Stimulated activated CD4-positive, alpha-beta T cell treated with anti-CD3 and anti-CD28 coated beads, Interleukin-12 subunit alpha, Interleukin-12 subunit beta, amount 100 ng/mL, for 24 hours (primary cell): Measurements from ENCODE around the gene AFAP1.
A peak's percentile ranks its signal among the peaks of the same experiment; 100 is the strongest.

Source experiments
- DNase-seq, 2 experiments: peaks; one replicate each; pipeline ENCODE4 v3.0.0-alpha.2; 2020; ENCODE audit warnings: low read depth in 2 of 2

The AFAP1 gene

GRCh38 chr4:7769396-7770223 lies 170.1 kb downstream of the AFAP1 start:
- no peak for DNase-seq

- no peak for DNase-seq
These were observed 170.9 kb downstream of the AFAP1 start for GRCh38 chr4:7768736-7769135.

DNA sequence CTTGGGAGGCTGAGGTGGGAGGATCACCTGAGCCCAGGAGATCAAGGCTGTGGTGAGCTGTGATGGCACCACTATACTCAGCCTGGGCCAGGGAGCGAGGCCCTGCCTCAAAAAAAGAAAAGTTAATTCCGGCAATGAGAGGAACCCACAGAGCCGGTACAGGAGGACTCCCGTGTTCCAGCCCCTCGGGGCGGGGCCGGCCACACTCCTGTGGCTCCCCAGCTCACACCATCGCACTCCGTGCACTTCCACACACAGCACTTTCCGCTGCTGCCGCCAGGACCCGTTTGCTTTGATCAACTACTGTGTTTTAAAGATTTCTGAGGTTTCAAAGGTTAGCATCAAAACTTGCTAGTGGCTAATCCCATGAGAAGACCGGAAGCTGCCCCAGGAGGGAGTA lies 171.7 kb downstream of the AFAP1 start:
- DNase-seq = no peak

- no peak for DNase-seq
These were observed 172.1 kb downstream of the AFAP1 start for GRCh38 chr4:7767526-7767925.

- DNase-seq = no peak
These were observed 172.9 kb downstream of the AFAP1 start for GRCh38 chr4:7766661-7767345.

DNA sequence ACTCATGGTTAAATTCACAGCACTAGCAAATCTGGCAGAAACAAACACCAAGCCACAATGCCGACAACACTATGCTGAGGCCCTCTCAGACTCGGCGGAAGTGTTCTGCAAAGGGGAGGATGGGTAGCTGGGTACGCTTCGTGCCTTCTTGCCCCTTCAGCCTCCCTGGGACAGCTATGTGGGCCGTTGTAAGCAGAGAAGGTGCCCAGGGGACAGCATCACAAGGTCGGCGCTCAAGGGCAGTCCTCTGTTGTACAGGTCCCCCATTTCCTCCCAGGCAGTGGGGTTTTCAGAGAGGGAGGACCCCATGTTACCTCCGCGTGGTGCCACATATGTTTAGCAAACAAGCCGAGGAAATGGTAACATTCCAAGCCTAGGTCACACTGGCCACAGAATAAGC lies 173.6 kb downstream of the AFAP1 start:
- DNase-seq = no peak

- no peak for DNase-seq
These were observed 174.0 kb downstream of the AFAP1 start for GRCh38 chr4:7765666-7766065.

DNA sequence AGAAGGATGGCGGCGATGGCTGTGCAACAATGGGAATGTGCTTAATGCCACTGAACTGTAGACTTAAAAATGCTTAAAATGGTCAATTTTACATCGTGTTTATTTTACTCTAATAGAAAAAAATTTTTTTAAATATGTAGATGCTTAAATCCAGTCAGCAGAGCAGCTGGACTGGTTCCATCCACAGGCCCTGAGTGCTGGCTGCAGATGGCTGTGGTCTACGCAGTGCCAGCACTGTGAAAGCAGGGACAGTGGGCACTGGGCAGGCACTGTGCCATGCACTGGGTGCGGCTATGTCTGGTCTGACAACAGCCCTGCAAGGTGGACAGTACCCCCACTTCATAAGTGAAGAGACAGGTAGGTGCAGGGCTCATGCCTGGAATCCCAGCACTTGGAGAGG lies 175.2 kb downstream of the AFAP1 start:
- DNase-seq = no peak

DNA sequence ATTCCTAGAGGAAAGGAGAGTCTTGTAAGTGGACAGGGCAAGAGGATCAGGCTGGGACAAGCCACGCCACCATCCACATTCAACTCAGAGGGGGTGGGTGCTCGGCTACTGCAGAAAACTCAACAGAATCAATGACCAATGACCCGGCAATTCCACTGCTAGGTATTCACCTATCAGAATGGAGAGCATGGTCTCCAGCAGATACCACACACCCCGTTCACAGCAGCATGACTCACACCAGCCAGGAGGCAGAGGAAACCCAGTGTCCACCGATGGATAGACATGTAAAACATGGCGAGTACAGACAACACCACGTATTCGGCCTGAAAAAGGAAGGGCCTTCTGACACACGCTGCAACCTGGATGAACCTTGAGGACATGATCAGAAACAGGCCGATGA lies 175.9 kb downstream of the AFAP1 start:
- DNase-seq = no peak

GRCh38 chr4:7763106-7763505 lies 176.6 kb downstream of the AFAP1 start:
- no peak for DNase-seq

GRCh38 chr4:7762376-7763030 lies 177.2 kb downstream of the AFAP1 start:
- DNase-seq = no peak

GRCh38 chr4:7761720-7762119 lies 177.9 kb downstream of the AFAP1 start:
- peak; percentile 39 to 45 for DNase-seq

- DNase-seq = no peak
These were observed 178.3 kb downstream of the AFAP1 start for GRCh38 chr4:7761312-7761711.

DNA sequence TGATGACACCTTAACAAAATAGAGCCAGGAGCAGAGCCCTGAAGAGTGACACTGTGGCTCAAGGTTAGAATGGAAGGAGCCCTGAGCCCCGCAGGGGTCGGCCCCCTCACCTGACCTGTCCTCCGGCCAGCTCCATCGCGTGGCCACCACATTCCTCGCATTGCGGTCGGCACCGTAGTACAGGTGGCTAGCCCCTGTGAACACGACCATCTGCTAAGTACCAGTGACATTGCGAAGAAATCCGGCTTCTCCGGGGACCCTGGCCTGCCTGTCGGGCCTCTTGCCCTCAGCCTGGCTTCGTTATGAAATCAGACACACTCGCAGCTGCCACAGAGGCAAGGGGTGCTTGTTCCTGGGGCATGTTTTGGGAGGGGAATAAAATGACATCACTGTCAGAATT lies 179.0 kb downstream of the AFAP1 start:
- no peak for DNase-seq

- DNase-seq = no peak
These were observed 179.4 kb downstream of the AFAP1 start for GRCh38 chr4:7760228-7760627.

DNA sequence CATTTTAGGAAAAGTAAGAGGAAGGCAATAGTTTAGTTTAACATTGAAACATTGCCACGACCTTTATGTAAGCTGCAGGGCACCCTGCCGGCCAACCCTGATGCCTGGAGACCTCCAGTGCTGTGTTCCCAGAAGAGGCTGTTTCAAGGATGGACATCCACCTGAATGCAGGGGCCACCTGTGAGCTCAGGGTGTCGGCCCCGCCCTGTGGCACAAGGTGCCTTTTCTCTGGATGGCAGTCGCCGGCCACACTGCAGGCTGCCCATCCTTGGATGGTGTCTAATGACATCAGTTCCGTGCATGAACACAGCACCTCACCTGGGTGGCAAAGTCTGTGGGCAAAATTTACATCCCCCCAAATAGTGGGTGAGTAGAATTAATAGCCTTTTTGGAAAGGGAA lies 180.0 kb downstream of the AFAP1 start:
- DNase-seq = no peak

DNA sequence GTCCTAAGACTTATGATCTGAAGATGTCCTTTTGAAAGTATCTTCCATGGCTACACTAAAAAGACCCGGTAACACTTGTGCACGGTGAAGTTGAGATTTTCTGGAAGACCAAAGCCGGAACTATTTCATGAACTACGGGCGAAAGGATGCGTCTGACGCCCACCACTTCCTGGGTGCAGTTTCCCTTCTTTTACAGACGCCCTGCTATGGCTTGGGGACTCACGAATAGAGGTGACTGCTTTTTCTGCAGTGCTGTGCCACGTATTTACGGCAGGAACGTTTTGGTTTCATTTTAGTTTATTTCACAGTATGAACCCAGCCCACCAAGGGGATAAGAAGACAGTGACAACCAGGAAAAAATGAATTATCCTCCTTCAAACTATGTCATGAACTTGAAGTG lies 180.4 kb downstream of the AFAP1 start:
- peak; percentile 49 to 56 for DNase-seq

DNA sequence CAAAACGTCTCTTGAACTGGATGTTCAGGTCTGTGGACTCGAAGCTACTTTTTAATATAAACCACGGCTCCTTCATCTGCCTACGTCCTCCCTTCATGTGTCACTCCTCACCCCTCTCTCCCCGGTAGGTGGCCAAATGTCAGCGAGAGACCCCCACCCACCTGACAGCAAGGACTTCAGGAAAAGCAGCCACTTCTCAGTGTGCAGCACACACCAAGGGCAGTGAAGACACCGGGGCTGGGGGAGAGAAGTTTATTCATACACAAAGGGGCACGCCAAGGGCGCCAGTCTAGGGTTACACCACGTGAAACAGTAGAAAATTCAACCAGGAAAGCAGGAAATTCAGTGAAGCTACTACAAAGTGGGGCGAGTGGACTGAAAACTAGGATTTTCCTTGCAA lies 181.2 kb downstream of the AFAP1 start:
- DNase-seq = no peak

GRCh38 chr4:7757501-7758471 lies 181.9 kb downstream of the AFAP1 start:
- DNase-seq = no peak

DNA sequence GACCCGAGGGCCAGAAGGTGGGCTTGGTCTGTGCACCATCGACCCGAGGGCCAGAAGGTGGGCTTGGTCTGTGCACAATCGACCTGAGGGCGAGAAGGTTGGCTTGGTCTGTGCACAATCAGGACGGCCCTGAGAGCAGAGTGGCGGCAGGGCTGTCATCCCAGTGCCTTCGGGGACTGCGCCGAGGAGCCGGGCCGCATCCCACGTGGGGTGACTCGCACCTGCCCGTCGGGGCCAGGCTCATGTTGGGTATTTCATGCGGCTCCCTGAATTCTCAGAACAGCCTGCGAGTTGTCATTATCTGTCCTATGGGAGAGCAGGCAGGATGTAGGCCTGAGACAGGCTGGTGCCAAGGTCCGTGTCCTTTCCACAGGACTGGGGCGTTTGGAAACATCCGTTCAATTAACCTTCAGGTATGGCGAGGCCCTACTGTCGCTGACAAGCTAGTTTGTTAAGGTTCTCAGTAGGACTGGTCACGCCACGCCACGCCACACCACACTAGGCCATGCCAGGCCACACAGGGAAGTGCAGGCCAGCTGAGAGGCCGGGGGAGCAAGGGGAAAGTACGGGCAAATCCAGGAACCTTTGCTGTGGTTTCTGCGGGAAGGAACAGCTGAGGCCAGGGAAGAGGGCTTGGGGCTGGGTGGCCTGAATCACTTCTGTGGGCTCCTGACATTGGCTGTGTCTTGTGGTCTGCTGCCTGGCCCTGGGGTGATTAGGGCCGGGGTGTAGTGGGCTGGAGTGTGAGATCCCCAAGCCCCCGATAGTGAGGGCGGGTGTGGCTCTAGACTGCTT lies 182.9 kb downstream of the AFAP1 start:
- DNase-seq = no peak

GRCh38 chr4:7756071-7756470 lies 183.6 kb downstream of the AFAP1 start:
- DNase-seq = no peak
